A549 (cell line): ENCODE measurements around the gene GNRH2. TPM values are rescaled to one million over a fixed set of nuclear protein-coding genes. Genes with fewer than 3 reads are reported as not detected.

Experiments
- ATAC-seq, 2 experiments: fragments of 200-7000 bp in 1 of 2; fragments of >200 bp in 1 of 2; cut with Nextera tagmentation in 1 of 2; cut with Tn5 transposase in 1 of 2; 3 replicates each; pipeline versions ENCODE4 v1.8.0 to v1.9.1; 2018 to 2020; ENCODE audit warnings: mild to moderate bottlenecking in 1 of 2, moderate library complexity in 1 of 2
- CTCF ChIA-PET: fragments of 300-600 bp; sonication (Branson Sonifier 250); formaldehyde crosslinking; extraction: SDS; loops from one replicate; lab custom pipeline; 2021; ENCODE audit warnings: antibody characterized with exemption, inconsistent platforms; lab: Yijun Ruan, JAX
- POLR2A ChIA-PET: fragments of 350-600 bp; formaldehyde crosslinking; extraction: SDS; loops from one replicate; lab custom pipeline; 2021; ENCODE audit warnings: antibody characterized with exemption, inconsistent platforms; lab: Yijun Ruan, JAX
- DNase-seq, 2 experiments: peaks; one replicate each; pipeline versions ENCODE4 v3.0.0 to v3.0.0-alpha.2; 2011 to 2016; ENCODE audit warnings: low read depth in 1 of 2, low spot score in 1 of 2
- FAIRE-seq: peaks from 2 replicates; lab custom pipeline; 2011; peaks lifted over from hg19 to GRCh38; lab: Jason Lieb, UNC
- H3K27ac ChIP-seq, 2 experiments: fragments of >200 bp; sonication (Bioruptor Twin); formaldehyde crosslinking; 3 replicates each; pipeline ENCODE4 v1.5.1; 2016 to 2017
- H3K4me1 ChIP-seq: fragments of >200 bp; sonication (Bioruptor Twin); formaldehyde crosslinking; 3 replicates; pipeline ENCODE4 v1.6.1; 2016
- H3K4me2 ChIP-seq: fragments of >200 bp; sonication (Bioruptor Twin); formaldehyde crosslinking; 3 replicates; pipeline ENCODE4 v1.6.1; 2016
- H3K4me3 ChIP-seq: fragments of >200 bp; sonication (Bioruptor Twin); formaldehyde crosslinking; 3 replicates; pipeline ENCODE4 v1.5.1; 2016
- H3K9me3 ChIP-seq: fragments of >200 bp; sonication (Bioruptor Twin); formaldehyde crosslinking; 3 replicates; pipeline ENCODE4 v1.6.1; 2016
- CBX2 ChIP-seq: fragments of 200-600 bp; sonication (generic); IDR thresholded peaks from 2 replicates; pipeline ENCODE4 v1.6.1; 2016; ENCODE audit warnings: low read depth, mild to moderate bottlenecking, borderline replicate concordance
- EP300 ChIP-seq, 2 experiments: fragments of >200 bp; sonication (Bioruptor Twin); formaldehyde crosslinking; IDR thresholded peaks; 2 replicates in 1 of 2; 3 replicates in 1 of 2; pipeline ENCODE4 v1.6.1; 2016 to 2017
- FOSB ChIP-seq: fragments of 250-450 bp; sonication (Bioruptor Pico); IDR thresholded peaks from 2 replicates; pipeline ENCODE4 v1.5.0; 2020; ENCODE audit warnings: mild to moderate bottlenecking, moderate library complexity
- FOXS1 ChIP-seq: fragments of 250-450 bp; sonication (Bioruptor Pico); IDR thresholded peaks from 2 replicates; pipeline ENCODE4 v1.5.0; 2020; ENCODE audit warnings: mild to moderate bottlenecking, moderate library complexity
- GATA3 ChIP-seq: IDR thresholded peaks from 2 replicates; pipeline ENCODE4 v1.6.1; 2012; ENCODE audit warnings: borderline replicate concordance
- HDAC2 ChIP-seq: fragments of 200-600 bp; sonication (generic); IDR thresholded peaks from 2 replicates; pipeline ENCODE4 v1.6.1; 2016
- HEYL ChIP-seq: fragments of 250-450 bp; sonication (Bioruptor Pico); IDR thresholded peaks from 2 replicates; pipeline ENCODE4 v1.8.0; 2021; ENCODE audit warnings: mild to moderate bottlenecking, moderate library complexity
- HOXA7 ChIP-seq: fragments of 250-450 bp; sonication (Bioruptor Pico); IDR thresholded peaks from 2 replicates; pipeline ENCODE4 v1.5.0; 2020; ENCODE audit warnings: mild to moderate bottlenecking, moderate library complexity
- HOXB13 ChIP-seq: fragments of 250-450 bp; sonication (Bioruptor Pico); IDR thresholded peaks from 2 replicates; pipeline ENCODE4 v1.5.0; 2020; ENCODE audit warnings: low read depth, mild to moderate bottlenecking, moderate library complexity
- KDM1A ChIP-seq: fragments of 200-600 bp; sonication (generic); IDR thresholded peaks from 2 replicates; pipeline ENCODE4 v1.6.1; 2016; ENCODE audit warnings: low read depth, mild to moderate bottlenecking
- MAZ ChIP-seq: fragments of 150-350 bp; IDR thresholded peaks from 2 replicates; pipeline ENCODE4 v1.6.1; 2014; ENCODE audit warnings: antibody characterized with exemption, low read depth, low read length, borderline replicate concordance
- NFE2L2 ChIP-seq: fragments of 150-350 bp; conservative IDR thresholded peaks from 2 replicates; pipeline ENCODE4 v1.6.1; 2014; ENCODE audit warnings: low read length
- POLR2AphosphoS2 ChIP-seq: conservative IDR thresholded peaks from 2 replicates; pipeline ENCODE4 v1.6.1; 2012; ENCODE audit warnings: low read length, improper control_type of control experiment, inconsistent platforms
- SREBF2 ChIP-seq: fragments of 450-650 bp; IDR thresholded peaks from 2 replicates; pipeline ENCODE4 v1.6.1; 2014; ENCODE audit warnings: mild to moderate bottlenecking, moderate library complexity
- ZFP36 ChIP-seq: fragments of 450-650 bp; IDR thresholded peaks from 2 replicates; pipeline ENCODE4 v1.6.1; 2014; ENCODE audit warnings: borderline replicate concordance; ENCODE audit not compliant: partially characterized antibody
- ZSCAN20 ChIP-seq: fragments of 250-450 bp; sonication (Bioruptor Pico); IDR thresholded peaks from 2 replicates; pipeline ENCODE4 v1.8.0; 2022; ENCODE audit warnings: mild to moderate bottlenecking, moderate library complexity
- WGBS: methylation state at CpG from one replicate; pipeline ENCODE4 v1.1.6; 2017; ENCODE audit errors: missing lambda C conversion rate; 5-methylcytosine and 5-hydroxymethylcytosine counted together
- polyA plus RNA-seq, 4 experiments: library from polyadenylated mRNA; depleted of rRNA in 3 of 4; stranded (reverse); fragments of >200 nt; fragmentation: RNase III in 1 of 4; extraction: RNeasy Plus Mini Kit Qiagen cat#74134 plus additional on column Dnase treatment in 1 of 4; gene quantifications; 2 replicates in 3 of 4; 3 replicates in 1 of 4; pipeline ENCODE4 v1.2.3, GENCODE V29; 2011 to 2017
- TF ChIP-seq, protein P1 (sequence below): fragments of >200 bp; sonication (Bioruptor Twin); formaldehyde crosslinking; IDR thresholded peaks from 3 replicates; pipeline ENCODE4 v1.5.1; 2016
- TF ChIP-seq, protein P2 (sequence below): fragments of 250-450 bp; sonication (Bioruptor Pico); IDR thresholded peaks from 2 replicates; pipeline ENCODE4 v1.5.0; 2021; ENCODE audit warnings: mild to moderate bottlenecking, moderate library complexity, borderline replicate concordance
- TF ChIP-seq, protein P3 (sequence below): fragments of >200 bp; sonication (Bioruptor Twin); formaldehyde crosslinking; IDR thresholded peaks from 3 replicates; pipeline ENCODE4 v1.6.1; 2016
- TF ChIP-seq, protein P4 (sequence below): fragments of 250-450 bp; sonication (Bioruptor Pico); IDR thresholded peaks from 2 replicates; pipeline ENCODE4 v1.5.0; 2020; ENCODE audit warnings: low read depth, mild to moderate bottlenecking, moderate library complexity

Gene GNRH2
- polyA plus RNA-seq, 2 of the 4 experiments (the other 2 are of a cell fraction): 0.12 TPM; not detected in 1

DNA sequence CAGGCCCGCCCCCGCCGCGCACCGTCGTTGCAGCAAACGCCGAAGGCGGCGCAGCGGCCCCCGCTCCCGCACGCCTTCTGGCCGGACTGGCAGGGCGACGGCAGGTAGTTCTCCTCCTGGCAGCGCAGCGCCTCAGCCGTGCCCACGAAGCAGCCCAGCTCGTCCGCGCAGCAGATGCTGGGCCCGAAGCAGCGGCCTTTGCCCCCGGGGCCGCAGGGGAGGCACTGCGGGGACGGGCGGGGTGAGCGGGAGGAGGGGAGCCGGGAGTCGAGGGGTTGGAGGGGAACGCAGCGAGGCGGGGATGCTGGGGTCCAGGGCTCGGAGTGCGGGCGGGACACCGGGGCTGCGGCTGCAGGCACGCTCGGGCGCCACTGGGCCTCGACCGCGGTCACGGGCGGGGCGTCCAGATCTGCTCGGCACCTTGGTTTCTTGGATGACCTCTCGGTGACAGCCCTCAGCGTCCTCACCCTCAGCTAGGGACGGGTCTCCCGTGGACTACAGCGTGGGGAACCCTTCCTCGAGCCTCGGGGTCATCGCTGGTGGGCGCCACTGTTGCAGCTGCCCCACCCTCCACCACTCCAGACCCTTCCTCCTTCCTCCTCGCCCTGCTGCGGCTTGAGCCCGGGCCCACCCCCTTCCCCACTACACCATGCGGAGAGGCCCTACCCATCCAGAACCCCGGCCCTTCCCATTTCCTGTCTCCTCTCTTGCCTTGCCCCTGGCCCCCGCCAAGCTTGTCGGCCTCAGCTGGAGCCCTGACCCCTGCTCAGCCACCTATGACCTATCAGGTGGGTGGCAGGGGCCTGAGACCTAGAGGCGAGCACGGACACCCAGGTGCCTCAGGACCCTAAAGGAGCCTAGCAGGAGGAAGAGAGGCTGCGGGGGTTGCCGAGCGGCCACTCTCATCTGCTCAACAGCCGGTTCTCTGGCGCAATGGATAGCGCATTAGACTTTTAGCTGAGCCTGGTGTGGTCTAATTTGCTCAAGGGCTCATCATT lies 39.8 kb downstream of the GNRH2 start:
- Histone ChIP-seq H3K4me2 (peak overlapping the region; percentile 67), H3K4me1 (peaks cover 19% of the 10 kb centered on the region), H3K27ac (peak overlapping the region in 1 of 2 experiments; percentile 67; a peak in 3 of 6 replicates), H3K9me3 (no peaks in the 10 kb centered on the region)
- CTCF ChIA-PET: interaction anchor here (1.4 to 2.3 kb wide), 2 partner anchors 30 kb away, joined by 3 to 10 read pairs; no protein-coding TSS in a partner anchor
- DNase-seq (no peak), FAIRE-seq (no peak)
- 86% methylated on average over 40 of the region's 76 CpGs for WGBS
- POLR2A ChIA-PET: no interaction called here
- TF ChIP-seq NFE2L2: no peak
- TF ChIP-seq GATA3: no peak
- TF ChIP-seq EP300 (IDR thresholded peaks at IDR 0.05): no peak
- no peak for TF ChIP-seq HDAC2
- TF ChIP-seq FOSB (CRISPR knock-in tag): no peak
- TF ChIP-seq HEYL (CRISPR knock-in tag): no peak
- TF ChIP-seq, all 56 proteins: peak for 0
- peak overlapping the region; percentile 34 for H3K4me3 ChIP-seq
- no peak; a peak in 1 of 6 replicates for ATAC-seq

DNA sequence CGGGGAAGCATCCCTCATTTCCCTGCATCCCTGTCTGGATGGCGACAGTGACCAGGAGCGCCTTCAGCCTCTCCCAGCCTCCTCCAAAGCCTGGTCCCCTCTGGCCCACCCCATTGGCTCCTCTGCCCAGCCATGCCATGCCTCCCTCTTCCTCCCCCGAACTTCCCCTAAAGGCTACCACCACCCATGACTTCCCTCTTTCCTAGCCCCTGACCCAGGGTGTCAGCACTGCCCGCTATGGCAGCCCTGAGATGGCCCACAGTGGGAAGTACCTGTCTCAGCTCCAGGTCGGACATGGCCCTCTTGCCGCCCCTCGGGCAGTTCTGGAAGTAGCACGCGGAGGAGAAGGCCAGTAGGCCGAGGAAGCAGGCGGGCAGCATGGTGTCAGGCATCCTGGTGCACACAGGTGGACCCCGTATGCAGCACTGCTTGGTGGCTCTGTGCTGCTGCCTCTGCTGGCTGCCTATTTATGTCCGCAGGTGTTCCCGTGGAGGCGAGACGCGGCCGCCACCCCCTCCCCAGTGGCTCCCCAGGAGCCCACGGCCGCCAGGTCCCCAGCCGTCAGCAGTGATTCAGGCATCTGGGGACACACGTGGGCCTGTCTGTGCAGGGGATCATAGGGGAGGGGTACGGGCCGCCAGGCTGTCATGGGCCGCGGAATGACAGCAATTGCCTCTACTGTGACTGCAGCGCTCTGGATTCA lies 41.0 kb downstream of the GNRH2 start, which contains the start of gene AVP:
Gene AVP (minus strand): TSS at position 442 of the 703 bp plus-strand sequence. CDS start 50 bp downstream, at position 392.
- peaks cover 19% of the 10 kb centered on the region for H3K4me1 ChIP-seq
- no peak within 1 kb of the TSS for H3K27ac ChIP-seq
- no peak for ATAC-seq
- no peak within 1 kb of the TSS for H3K4me3 ChIP-seq
- FAIRE-seq: no peak
- CTCF ChIA-PET: interaction anchor here (1.0 to 2.3 kb wide), 4 partner anchors 19 to 31 kb away, joined by 3 to 12 read pairs (median 6); no protein-coding TSS in a partner anchor
- no peaks in the 10 kb centered on the region for H3K9me3 ChIP-seq
- DNase-seq: no peak
- POLR2A ChIA-PET: no interaction called here
- no peak within 1 kb of the TSS for H3K4me2 ChIP-seq
- TF ChIP-seq CBX2 (no peak), ZSCAN20 (CRISPR knock-in tag) (no peak), POLR2AphosphoS2 (no peak), FOXS1 (no peak)
- TF ChIP-seq, protein P1, sequence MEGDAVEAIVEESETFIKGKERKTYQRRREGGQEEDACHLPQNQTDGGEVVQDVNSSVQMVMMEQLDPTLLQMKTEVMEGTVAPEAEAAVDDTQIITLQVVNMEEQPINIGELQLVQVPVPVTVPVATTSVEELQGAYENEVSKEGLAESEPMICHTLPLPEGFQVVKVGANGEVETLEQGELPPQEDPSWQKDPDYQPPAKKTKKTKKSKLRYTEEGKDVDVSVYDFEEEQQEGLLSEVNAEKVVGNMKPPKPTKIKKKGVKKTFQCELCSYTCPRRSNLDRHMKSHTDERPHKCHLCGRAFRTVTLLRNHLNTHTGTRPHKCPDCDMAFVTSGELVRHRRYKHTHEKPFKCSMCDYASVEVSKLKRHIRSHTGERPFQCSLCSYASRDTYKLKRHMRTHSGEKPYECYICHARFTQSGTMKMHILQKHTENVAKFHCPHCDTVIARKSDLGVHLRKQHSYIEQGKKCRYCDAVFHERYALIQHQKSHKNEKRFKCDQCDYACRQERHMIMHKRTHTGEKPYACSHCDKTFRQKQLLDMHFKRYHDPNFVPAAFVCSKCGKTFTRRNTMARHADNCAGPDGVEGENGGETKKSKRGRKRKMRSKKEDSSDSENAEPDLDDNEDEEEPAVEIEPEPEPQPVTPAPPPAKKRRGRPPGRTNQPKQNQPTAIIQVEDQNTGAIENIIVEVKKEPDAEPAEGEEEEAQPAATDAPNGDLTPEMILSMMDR: no peak
- 91% methylated on average over 20 of the region's 28 CpGs for WGBS

DNA sequence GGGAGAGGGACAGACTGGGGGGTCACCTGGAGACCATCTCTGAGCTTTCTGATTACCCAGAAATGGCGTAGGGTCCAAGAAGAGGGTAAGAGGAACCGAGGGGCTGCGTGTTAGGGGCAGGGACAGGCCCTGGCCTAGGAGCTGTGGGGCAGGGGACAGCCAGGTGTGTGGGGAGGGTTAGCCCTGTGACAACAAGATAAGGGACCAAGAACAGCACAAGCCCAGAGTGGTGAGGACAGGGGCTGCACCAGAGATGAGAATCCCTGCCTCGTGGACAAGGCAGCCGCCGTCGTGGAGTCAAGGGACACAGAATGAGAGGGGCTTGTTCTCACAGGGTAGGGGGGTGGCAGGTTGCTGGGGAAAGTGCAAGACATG lies 41.6 kb downstream of the GNRH2 start:
- Histone ChIP-seq H3K4me3 (no peak overlapping the region), H3K9me3 (no peaks in the 10 kb centered on the region), H3K4me1 (peaks cover 19% of the 10 kb centered on the region), H3K27ac (no peak overlapping the region), H3K4me2 (no peak overlapping the region)
- 91% methylated on average over 7 of the region's 7 CpGs for whole genome bisulfite sequencing
- DNase-seq: no peak
- no peak for FAIRE-seq
- ChIA-PET POLR2A (no interaction called here), CTCF (interaction anchor here (1.0 to 4.1 kb wide), 3 partner anchors 19 to 32 kb away, joined by 3 to 12 read pairs (median 12); no protein-coding TSS in a partner anchor)
- ATAC-seq: no peak
- TF ChIP-seq HOXB13 (CRISPR knock-in tag) (no peak), HEYL (CRISPR knock-in tag) (no peak), SREBF2 (no peak), FOXS1 (no peak), HOXA7 (CRISPR knock-in tag) (no peak), HDAC2 (no peak), GATA3 (no peak), KDM1A (no peak), ZFP36 (no peak), POLR2AphosphoS2 (no peak), MAZ (no peak)
- TF ChIP-seq, protein P2, sequence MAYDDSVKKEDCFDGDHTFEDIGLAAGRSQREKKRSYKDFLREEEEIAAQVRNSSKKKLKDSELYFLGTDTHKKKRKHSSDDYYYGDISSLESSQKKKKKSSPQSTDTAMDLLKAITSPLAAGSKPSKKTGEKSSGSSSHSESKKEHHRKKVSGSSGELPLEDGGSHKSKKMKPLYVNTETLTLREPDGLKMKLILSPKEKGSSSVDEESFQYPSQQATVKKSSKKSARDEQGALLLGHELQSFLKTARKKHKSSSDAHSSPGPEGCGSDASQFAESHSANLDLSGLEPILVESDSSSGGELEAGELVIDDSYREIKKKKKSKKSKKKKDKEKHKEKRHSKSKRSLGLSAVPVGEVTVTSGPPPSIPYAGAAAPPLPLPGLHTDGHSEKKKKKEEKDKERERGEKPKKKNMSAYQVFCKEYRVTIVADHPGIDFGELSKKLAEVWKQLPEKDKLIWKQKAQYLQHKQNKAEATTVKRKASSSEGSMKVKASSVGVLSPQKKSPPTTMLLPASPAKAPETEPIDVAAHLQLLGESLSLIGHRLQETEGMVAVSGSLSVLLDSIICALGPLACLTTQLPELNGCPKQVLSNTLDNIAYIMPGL: no peak
- TF ChIP-seq, protein P1: no peak
- TF ChIP-seq, protein P3, sequence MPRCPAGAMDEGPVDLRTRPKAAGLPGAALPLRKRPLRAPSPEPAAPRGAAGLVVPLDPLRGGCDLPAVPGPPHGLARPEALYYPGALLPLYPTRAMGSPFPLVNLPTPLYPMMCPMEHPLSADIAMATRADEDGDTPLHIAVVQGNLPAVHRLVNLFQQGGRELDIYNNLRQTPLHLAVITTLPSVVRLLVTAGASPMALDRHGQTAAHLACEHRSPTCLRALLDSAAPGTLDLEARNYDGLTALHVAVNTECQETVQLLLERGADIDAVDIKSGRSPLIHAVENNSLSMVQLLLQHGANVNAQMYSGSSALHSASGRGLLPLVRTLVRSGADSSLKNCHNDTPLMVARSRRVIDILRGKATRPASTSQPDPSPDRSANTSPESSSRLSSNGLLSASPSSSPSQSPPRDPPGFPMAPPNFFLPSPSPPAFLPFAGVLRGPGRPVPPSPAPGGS: no peak
- TF ChIP-seq, protein P4, sequence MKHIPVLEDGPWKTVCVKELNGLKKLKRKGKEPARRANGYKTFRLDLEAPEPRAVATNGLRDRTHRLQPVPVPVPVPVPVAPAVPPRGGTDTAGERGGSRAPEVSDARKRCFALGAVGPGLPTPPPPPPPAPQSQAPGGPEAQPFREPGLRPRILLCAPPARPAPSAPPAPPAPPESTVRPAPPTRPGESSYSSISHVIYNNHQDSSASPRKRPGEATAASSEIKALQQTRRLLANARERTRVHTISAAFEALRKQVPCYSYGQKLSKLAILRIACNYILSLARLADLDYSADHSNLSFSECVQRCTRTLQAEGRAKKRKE (CRISPR knock-in tag): no peak
